ENCODE data around the gene REEP1.
A peak's percentile ranks its signal among the peaks of the same experiment; 100 is the strongest.

The REEP1 gene

DNA sequence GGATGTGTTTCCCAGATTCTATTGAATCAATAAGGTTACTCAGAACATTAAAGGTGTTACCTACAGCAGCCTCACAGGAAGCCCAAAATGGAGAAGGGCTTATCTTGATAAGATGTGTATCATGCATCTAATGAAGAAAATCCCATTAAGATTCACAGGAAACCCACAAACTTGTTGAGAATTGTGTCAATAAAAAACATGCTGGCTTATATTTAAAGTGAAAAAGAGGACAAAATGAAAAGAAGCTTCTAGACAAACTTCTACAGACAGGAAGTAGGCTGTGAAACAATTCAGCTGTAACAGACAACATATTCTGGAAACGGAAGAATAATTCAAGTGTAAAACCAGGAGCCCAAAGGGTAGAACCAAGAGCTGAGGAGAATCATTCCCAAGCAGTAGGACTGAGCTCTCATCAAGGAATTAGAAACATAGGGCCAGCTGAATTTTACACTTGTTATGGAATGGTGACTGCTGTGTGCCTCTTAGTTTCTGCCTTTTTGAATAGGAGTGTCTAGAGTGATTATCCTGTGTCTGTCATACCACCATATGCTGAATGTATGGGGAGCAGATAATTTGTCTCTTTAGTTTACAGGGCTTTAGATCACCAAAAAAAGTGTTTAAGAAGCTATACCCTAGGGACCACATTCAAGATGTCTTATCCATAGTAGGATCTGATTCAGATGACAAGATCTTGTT lies 151.8 kb downstream of the REEP1 start:
- peak; percentile 59 for DNase-seq

DNA sequence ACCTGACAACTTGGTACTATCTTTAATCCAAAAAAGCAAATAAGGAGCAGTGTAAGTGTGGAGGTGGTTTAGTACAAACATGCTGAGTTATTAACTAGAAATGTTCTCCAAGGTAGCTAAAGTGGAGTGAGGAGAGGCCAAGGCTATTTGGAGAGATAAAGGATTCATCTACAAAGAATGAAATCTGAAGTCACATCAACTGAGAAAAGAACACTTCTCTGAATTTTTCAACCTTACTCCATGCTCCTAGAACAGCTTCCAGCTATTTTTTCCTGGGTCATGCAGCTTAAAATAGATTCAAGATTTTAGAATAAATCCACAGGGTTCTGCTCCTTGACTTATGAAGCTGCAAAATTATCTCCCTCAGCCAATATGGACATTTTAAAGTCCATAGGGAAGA lies 160.8 kb downstream of the REEP1 start:
- no peak for DNase-seq

DNA sequence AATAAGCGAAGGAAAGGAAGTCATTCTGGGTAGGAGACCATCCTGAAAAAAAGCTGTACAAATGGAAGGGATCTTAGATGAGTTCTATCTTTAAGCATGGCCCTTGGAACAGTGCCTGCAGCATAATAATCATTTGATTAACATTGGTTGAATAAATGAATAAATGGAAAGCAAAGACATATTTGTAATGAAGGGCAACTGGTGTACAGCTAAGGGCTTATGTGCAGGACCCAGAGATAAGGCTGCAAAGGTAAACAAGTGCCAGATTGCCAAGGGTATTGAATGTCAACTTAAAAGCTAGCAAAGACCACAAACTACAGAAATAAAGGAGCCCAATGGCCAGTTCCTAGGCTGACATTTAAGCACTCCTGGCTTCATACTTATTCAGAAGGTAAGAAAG lies 161.6 kb downstream of the REEP1 start:
- DNase-seq = no peak

DNA sequence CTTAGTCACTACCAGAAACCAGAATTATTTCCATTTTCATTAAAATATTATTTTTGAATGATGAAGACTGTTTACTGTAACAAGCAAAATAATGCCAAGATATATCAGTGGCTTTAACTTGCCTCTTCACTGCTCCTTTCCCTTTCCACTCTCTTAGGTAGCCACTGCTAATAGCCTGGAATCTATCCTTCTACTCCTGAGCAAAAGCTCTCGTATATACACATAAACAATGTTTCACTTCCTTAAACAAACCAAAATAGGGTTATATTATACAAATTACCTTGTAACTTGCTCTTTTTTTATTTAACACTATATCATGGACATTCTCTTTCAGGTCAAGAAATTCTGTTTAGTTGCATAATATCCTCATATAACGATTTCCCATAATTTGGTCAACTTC lies 163.0 kb downstream of the REEP1 start:
- DNase-seq = no peak

DNA sequence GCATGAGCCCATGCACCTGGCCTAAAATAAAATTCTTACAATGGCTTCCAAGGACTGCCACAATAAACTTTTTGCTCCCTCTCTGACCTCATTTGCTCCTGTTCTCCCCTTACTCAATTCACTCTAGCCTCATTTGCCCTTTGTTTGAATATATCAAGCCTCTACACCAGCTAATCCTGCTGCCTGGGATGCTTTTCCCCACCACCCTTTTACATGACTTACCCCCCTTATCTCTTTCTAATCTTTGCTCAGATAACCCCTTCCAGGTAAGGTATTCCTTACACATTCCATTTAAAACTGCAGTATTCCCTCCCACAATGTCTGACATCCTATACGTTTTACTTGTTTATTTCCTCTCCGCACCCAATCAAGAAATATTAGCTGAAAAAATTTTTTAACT lies 164.8 kb downstream of the REEP1 start:
- DNase-seq = no peak

DNA sequence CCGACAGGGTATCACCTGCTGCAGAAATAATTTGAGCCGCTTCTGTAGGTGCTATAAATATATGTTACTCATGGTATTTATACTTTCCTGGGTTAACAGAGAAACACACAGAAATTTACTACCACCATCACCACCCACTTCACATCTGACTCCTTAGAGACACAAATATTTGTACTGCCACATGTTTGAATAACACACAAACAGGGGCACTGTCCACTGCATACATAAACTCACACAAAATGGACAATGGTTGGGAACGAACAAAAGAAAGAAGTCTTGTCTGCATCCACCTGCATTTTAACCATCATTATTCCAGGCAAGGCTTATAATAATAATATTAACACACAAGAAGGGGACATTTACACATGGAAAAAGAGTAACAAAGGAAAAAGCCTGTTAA lies 166.1 kb downstream of the REEP1 start:
- DNase-seq = no peak

DNA sequence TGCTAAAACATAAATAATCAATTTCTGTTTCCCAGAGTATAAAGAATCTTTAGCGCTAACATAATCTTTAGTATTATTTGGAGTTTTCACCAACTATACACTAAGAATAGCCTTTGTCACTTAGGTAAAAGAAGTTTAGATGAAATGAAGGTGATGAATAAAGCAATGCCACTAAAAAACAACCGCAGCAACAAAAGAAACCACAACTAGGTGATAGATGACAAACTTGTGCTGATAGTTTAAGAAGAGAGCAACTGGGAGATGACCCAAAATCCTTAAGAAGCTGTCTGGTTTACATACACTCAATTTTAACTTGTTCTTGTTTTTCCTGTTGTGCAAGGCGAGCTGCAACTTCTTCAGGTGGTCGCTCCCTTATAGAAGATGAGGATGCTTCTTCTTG lies 167.0 kb downstream of the REEP1 start:
- no peak for DNase-seq

Data from CD4-positive, alpha-beta T cell treated with Interleukin-10 for 1 hour (primary cell).